GM12801 (cell line): Measurements from ENCODE around the gene KRTAP5-10.

Source experiments
- CTCF ChIP-seq: IDR thresholded peaks from one replicate; pipeline ENCODE4 v1.5.1; 2011; ENCODE audit warnings: control low read depth; ENCODE audit not compliant: insufficient read length; ENCODE audit errors: extremely low read depth

Gene KRTAP5-10

GRCh38 chr11:71548716-71549151, 16.6 kb upstream of the KRTAP5-10 start:
- no peak for TF ChIP-seq CTCF

GRCh38 chr11:71551711-71552110, 13.7 kb upstream of the KRTAP5-10 start:
- TF ChIP-seq CTCF: no peak

- TF ChIP-seq CTCF: no peak
Measured at GRCh38 chr11:71554996-71555395, 10.4 kb upstream of the KRTAP5-10 start.

- no peak for TF ChIP-seq CTCF
Measured at GRCh38 chr11:71555508-71555907, 9.9 kb upstream of the KRTAP5-10 start.

GRCh38 chr11:71556018-71556417, 9.3 kb upstream of the KRTAP5-10 start:
- TF ChIP-seq CTCF: no peak

- no peak for TF ChIP-seq CTCF
Measured at GRCh38 chr11:71557257-71557656, 8.1 kb upstream of the KRTAP5-10 start.

- no peak for TF ChIP-seq CTCF
Measured at GRCh38 chr11:71558996-71559395, 6.4 kb upstream of the KRTAP5-10 start.

GRCh38 chr11:71562120-71562519, 3.2 kb upstream of the KRTAP5-10 start:
- TF ChIP-seq CTCF: no peak
